Neuron (in vitro differentiated cells): ENCODE measurements around the gene ST6GALNAC6.
"Not testable (repeated sequence)": the region's sequence is repeated elsewhere in the genome, so short reads cannot be mapped to it uniquely, and the experiment has no call there.

Experiments used
- H2AFZ ChIP-seq: one replicate; pipeline ENCODE4 v1.6.1; 2013; ENCODE audit warnings: low read depth, mild to moderate bottlenecking, inconsistent platforms, low read length, moderate library complexity
- H3K27me3 ChIP-seq: one replicate; pipeline ENCODE4 v1.6.1; 2013; ENCODE audit warnings: low read length; ENCODE audit not compliant: insufficient read depth
- H3K36me3 ChIP-seq: one replicate; pipeline ENCODE4 v1.6.1; 2013; ENCODE audit warnings: low read length; ENCODE audit not compliant: insufficient read depth
- H3K4me1 ChIP-seq: one replicate; pipeline ENCODE4 v1.6.1; 2013; ENCODE audit warnings: low read length; ENCODE audit not compliant: insufficient read depth
- H3K4me3 ChIP-seq: 2 replicates; pipeline ENCODE4 v1.5.1; 2013; ENCODE audit warnings: mild to moderate bottlenecking, low read length, moderate library complexity
- H3K9me3 ChIP-seq: one replicate; pipeline ENCODE4 v1.6.1; 2013; ENCODE audit warnings: low read length

ST6GALNAC6 gene

GRCh38 chr9:127841087-127841835 is 58.1 kb downstream of the ST6GALNAC6 start:
- no peaks in the 10 kb centered on the region for H3K36me3 ChIP-seq
- no peaks in the 10 kb centered on the region for H3K27me3 ChIP-seq
- no peak overlapping the region for H3K4me3 ChIP-seq
- no peak overlapping the region for H2AFZ ChIP-seq
- peaks cover 17% of the 10 kb centered on the region for H3K4me1 ChIP-seq
- no peaks in the 10 kb centered on the region for H3K9me3 ChIP-seq

- Histone ChIP-seq H3K4me1 (peaks cover 24% of the 10 kb centered on the region), H3K9me3 (no peaks in the 10 kb centered on the region), H3K4me3 (no peak overlapping the region), H2AFZ (peak overlapping the region; percentile 56), H3K36me3 (no peaks in the 10 kb centered on the region), H3K27me3 (no peaks in the 10 kb centered on the region)
Measured at GRCh38 chr9:127838375-127839078, 60.9 kb downstream of the ST6GALNAC6 start.

- Histone ChIP-seq H2AFZ (no peak overlapping the region), H3K4me1 (peaks cover 24% of the 10 kb centered on the region), H3K36me3 (no peaks in the 10 kb centered on the region), H3K4me3 (no peak overlapping the region), H3K9me3 (no peaks in the 10 kb centered on the region), H3K27me3 (no peaks in the 10 kb centered on the region)
Measured at GRCh38 chr9:127837346-127837745, 62.1 kb downstream of the ST6GALNAC6 start.

GRCh38 chr9:127836561-127836960 is 62.8 kb downstream of the ST6GALNAC6 start:
- peaks cover 24% of the 10 kb centered on the region for H3K4me1 ChIP-seq
- not testable (repeated sequence) for H3K27me3 ChIP-seq, H2AFZ ChIP-seq, H3K36me3 ChIP-seq, H3K9me3 ChIP-seq, H3K4me3 ChIP-seq

- peaks cover 24% of the 10 kb centered on the region for H3K4me1 ChIP-seq
Measured at GRCh38 chr9:127835991-127836516, 63.3 kb downstream of the ST6GALNAC6 start.

More at GRCh38 chr9:127835991-127836516, 63.3 kb downstream of the ST6GALNAC6 start:
- H3K36me3 ChIP-seq: no peaks in the 10 kb centered on the region
- no peaks in the 10 kb centered on the region for H3K9me3 ChIP-seq
- no peak overlapping the region for H2AFZ ChIP-seq
- H3K27me3 ChIP-seq: no peaks in the 10 kb centered on the region
- H3K4me3 ChIP-seq: no peak overlapping the region
